GM21825 (cell line): ENCODE results near the gene LIN9.
"Not testable (repeated sequence)": the region's sequence is repeated elsewhere in the genome, so short reads cannot be mapped to it uniquely, and the experiment has no call there.

Source experiments
- ATAC-seq: cut with Tn5 transposase; IDR thresholded peaks from one replicate; pipeline ENCODE4 v1.9.1; 2021; ENCODE audit warnings: mild to moderate bottlenecking, moderate library complexity; ENCODE audit not compliant: unreplicated experiment

LIN9 gene

DNA sequence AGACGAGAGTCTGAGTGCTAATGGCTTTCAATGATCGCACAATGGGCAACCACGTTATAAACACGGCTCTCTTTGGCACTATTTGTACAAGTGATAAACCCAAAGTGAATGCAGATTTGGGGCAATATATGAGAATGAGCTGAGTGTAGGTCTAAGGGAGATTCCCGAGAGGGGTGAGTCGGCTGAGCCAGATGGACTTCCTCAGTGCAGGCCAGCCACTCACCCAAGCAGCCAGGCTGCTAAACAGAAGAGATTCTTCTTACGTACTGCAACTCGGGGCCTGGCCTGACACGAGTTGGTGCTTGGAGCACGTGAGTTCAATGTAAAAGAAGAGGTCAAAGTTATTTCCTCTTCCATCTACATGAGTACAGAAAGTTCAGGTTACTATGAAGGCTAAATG, 91.7 kb downstream of the LIN9 start:
- ATAC-seq: no peak

DNA sequence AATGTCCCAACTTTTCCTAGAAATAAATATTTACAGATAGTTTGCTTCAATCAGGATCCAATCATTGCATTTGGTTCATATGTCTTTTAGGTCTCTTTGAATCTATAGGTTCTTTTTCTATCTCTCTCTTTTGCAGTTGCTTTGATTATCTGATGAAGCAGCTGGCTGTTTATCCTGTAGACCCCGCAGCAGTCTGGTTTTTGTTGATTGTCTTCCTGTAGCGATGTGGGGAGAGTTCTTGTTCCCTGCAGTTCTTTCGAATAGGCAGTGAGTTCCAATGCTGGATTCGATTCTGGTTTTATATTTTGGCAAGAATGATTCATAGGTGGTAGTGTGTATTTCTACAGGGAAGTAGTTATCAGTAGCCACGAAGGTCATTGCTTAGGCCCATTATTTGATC, 92.9 kb downstream of the LIN9 start:
- ATAC-seq: no peak

DNA sequence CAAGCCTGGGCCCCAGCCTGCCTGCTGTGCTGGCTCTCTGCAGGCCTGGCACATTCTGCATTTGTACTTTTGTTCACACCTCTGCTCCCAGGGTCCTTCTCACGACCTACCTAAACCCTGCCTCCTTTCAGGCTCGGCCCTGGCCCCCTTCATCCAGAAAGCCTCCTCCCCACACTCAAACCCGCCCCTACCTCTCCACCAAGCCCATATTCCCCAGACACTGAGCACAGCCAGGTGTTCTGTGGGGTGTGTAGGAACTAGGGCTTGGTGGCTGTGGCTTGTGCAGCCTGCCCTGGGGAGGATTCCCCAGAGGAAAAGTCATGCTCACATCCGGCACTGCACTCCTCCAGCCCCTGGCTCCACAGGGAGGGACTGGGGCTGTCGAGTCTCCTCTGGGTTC, 93.7 kb downstream of the LIN9 start:
- ATAC-seq: no peak

DNA sequence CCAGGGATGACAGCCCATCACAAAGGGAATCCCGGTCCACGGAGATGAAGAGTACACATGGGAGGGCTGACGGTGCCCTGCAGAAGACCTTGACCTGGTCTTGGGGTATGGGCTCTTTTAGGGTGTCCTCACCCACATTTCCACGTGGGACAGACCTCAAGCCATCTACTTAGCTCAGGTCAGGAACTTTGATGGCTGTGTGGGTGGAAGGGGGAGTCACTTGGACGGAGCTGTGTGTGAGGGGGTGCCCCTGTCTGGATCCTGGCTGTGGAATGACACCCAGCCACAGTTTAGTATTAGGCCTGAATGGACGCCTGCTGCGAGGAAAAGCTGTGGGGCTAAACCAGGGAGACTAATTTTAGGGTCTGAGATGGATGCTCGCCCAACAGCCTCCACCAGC, 96.4 kb downstream of the LIN9 start:
- no peak for ATAC-seq

GRCh38 chr1:226211181-226211821, 97.7 kb downstream of the LIN9 start:
- ATAC-seq: no peak

GRCh38 chr1:226210571-226211176, 98.3 kb downstream of the LIN9 start:
- ATAC-seq: no peak

- ATAC-seq: no peak
Observed at GRCh38 chr1:226209307-226210059, 99.5 kb downstream of the LIN9 start.

- no peak for ATAC-seq
Observed at GRCh38 chr1:226207048-226207447, 101.9 kb downstream of the LIN9 start.

DNA sequence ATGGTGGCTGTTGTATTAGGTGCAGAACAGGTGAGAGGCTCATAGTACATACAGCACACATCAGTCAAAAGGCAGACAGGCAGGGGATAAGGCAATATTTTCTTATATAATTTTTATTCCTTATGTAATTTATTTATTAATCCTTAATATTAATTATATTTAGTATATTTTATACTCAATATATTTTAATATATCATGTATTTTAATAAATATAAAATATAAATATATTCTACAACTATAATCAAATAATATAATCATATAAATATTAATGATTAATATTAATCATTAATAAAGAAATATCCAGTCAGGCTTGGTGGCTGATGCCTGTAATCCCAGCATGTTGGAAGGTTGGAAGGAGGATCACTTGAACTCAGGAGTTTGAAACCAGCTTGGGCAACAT, 104.8 kb downstream of the LIN9 start:
- no peak for ATAC-seq

DNA sequence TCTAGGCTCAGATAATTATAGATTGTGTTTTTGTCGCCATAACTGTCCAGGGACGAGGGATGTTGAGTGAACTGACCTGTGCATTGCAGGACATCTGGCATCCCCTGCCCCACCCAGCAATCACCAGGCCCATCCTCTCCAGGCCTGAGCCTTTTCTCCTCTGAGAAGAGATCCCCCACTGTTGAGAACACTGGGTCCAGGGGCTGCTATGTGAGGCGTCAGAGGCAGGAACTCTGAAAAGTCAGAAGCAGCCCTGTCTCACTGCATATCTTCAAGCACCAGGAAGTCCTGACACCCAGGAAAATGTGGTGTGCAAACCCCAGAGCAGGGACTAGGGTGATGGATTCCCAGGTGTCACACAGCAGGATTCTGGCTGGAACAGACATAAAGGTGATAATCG, 105.3 kb downstream of the LIN9 start:
- ATAC-seq: no peak

GRCh38 chr1:226203240-226203639, 105.7 kb downstream of the LIN9 start:
- ATAC-seq: no peak

GRCh38 chr1:226202666-226203065, 106.3 kb downstream of the LIN9 start:
- ATAC-seq: not testable (repeated sequence)

GRCh38 chr1:226202246-226202645, 106.7 kb downstream of the LIN9 start:
- no peak for ATAC-seq

- ATAC-seq: peak; percentile 49
Observed at GRCh38 chr1:226201029-226201593, 107.9 kb downstream of the LIN9 start.

DNA sequence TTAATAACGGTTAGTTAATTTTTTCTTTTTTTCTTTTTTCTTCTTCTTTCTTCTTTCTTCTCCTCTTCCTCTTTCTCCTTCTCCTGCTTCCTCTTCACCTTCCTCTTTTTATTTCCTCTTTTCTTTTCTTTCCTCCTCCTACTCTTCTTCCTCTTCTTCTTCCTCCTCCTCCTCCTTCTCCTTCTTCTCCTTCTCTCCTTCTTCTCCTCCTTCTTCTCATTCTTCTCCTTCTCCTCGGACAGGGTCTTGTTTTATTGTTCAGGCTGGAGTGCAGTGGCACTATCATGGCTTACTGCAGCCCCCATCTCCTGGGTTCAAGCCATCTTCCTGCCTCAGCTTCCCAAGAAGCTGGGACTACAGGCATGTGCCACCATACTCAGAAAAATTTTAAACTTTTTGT, 109.0 kb downstream of the LIN9 start:
- ATAC-seq: no peak

GRCh38 chr1:226195144-226195543, 113.8 kb downstream of the LIN9 start:
- ATAC-seq: no peak

DNA sequence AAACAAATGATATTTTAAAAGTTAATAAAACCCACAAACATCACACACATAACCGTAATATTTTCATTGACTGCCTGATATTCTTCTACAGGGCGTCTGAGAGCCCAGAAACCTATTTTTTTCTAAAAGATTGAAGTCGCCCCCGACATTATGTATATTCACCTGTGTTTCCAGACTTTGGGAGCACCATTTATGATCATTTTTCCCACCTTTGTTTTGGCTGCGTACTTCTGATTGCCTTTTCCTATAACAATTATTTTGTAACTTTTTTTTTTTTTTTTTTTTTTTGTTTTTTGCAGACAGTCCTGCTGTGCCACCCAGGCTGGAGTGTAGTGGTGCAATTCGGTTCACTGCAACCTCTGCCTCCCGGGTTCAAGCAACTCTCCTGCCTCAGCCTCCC, 121.6 kb downstream of the LIN9 start:
- no peak for ATAC-seq

GRCh38 chr1:226187019-226187322, 122.0 kb downstream of the LIN9 start:
- no peak for ATAC-seq

DNA sequence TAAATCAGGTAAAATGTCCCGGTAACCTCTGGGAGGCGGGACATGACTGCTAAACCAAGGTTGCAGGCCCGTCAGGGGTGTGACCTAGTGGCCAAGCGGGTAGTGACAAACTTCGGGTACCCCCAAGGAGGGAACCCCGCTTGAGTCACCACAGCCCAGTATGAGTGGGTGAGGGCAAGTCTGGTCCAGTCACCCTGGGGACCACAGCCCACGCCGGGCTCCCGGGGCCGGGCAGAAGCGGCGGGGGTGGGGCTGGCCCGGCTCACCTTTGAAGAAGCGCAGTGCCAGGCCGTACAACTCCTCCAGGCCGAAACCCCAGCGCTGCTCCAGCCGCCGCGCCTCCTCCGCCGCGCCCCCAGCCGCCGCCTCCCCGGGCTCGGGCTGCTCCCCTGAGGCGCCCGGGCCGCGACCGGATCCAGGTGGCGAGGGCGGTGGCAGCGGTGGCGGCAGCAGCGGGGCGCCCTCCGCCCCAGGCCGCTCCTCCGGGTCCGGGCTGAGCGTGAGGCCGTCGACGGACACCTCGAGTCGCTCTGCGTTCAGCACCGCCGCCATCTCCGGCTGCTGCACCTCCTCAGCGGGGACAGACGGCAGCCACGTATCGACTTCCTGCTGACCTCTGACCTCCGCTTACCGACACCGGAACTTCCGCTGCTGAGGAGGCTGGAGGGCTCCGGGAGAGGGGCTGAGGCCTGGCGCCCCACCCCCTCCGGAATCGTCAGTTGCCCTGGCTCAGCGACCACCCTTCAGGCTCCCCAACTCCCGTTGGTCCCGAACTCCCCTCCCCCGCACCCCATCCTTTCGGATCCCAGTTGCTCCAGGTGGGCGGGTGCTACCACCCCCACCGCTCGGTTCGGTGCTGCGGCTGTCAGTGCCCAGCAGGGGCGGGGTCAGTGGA, 122.6 kb downstream of the LIN9 start, which contains the start of gene ACBD3:
Gene ACBD3 (minus strand): TSS at position 618 of the 895 bp plus-strand sequence. CDS start 66 bp downstream, at position 552.
- ATAC-seq: peak; percentile 97

- no peak for ATAC-seq
Observed at GRCh38 chr1:226185141-226186036, 123.6 kb downstream of the LIN9 start.
